Endothelial cell of umbilical vein (primary cell): ENCODE results near the gene NOX1. TPM values are rescaled to one million over a fixed set of nuclear protein-coding genes. Genes with fewer than 3 reads are reported as not detected.

Source experiments
- BruUV-seq: library from RNA; stranded (reverse); fragments of 400-500 nt; replicated peaks from 2 replicates; lab custom pipeline; 2021; lab: Mats Ljungman, UMichigan
- CTCF ChIA-PET: fragments of 300-600, 350-600 bp; sonication (Branson Sonifier 250); formaldehyde crosslinking; loops from one replicate; lab custom pipeline; 2021; ENCODE audit warnings: antibody characterized with exemption, inconsistent platforms; lab: Charles Lee
- POLR2A ChIA-PET: fragments of 300-600, 350-600 bp; sonication (Branson Sonifier 250); formaldehyde crosslinking; loops from one replicate; lab custom pipeline; 2021; ENCODE audit warnings: antibody characterized with exemption, inconsistent platforms; lab: Charles Lee
- DNase-seq: peaks from one replicate; pipeline ENCODE4 v3.0.0-alpha.2; 2011; ENCODE audit warnings: low read depth, low spot score
- FAIRE-seq: peaks from 2 replicates; lab custom pipeline; 2011; peaks lifted over from hg19 to GRCh38; lab: Jason Lieb, UNC
- H2AFZ ChIP-seq: 2 replicates; pipeline ENCODE4 v1.6.0; 2012; ENCODE audit warnings: low read depth, low read length, control low read depth, inconsistent platforms
- H3K27ac ChIP-seq: 2 replicates; pipeline ENCODE4 v1.5.1; 2011; ENCODE audit warnings: low read depth, mild to moderate bottlenecking, control low read depth, low read length, moderate library complexity; ENCODE audit not compliant: insufficient read depth
- H3K27me3 ChIP-seq, 2 experiments: 2 replicates each; pipeline versions ENCODE4 v1.6.0 to v1.6.1; 2011; ENCODE audit warnings: low read length in 2 of 2, mixed read lengths in 1 of 2; ENCODE audit not compliant: control insufficient read depth in 2 of 2, insufficient read depth in 2 of 2
- H3K36me3 ChIP-seq, 2 experiments: 2 replicates in 1 of 2; 3 replicates in 1 of 2; pipeline ENCODE4 v1.5.1; 2011; ENCODE audit warnings: low read length in 2 of 2, mild to moderate bottlenecking in 1 of 2, moderate library complexity in 1 of 2; ENCODE audit not compliant: control insufficient read depth in 2 of 2, insufficient read depth in 2 of 2; ENCODE audit errors: extremely low read depth in 1 of 2
- H3K4me1 ChIP-seq: 3 replicates; pipeline ENCODE4 v1.5.1; 2011; ENCODE audit warnings: mild to moderate bottlenecking, low read length; ENCODE audit not compliant: control insufficient read depth, insufficient read depth; ENCODE audit errors: extremely low read depth
- H3K4me2 ChIP-seq: 2 replicates; pipeline ENCODE4 v1.6.1; 2011; ENCODE audit warnings: low read length, control low read depth, mixed read lengths; ENCODE audit not compliant: insufficient read depth
- H3K4me3 ChIP-seq, 3 experiments: fragments of 200-600 bp in 1 of 3; sonication (generic), shearing (Covaris generic) in 1 of 3; replicated peaks in 1 of 3; 2 replicates each; pipeline ENCODE4 v1.5.1; 2011 to 2016; ENCODE audit warnings: control low read depth in 3 of 3, low read length in 3 of 3, mild to moderate bottlenecking in 2 of 3, inconsistent platforms in 1 of 3, low read depth in 1 of 3, moderate library complexity in 1 of 3; ENCODE audit not compliant: insufficient read depth in 1 of 3
- H3K79me2 ChIP-seq: 2 replicates; pipeline ENCODE4 v1.6.0; 2012; ENCODE audit warnings: low read length, inconsistent platforms; ENCODE audit not compliant: control insufficient read depth, insufficient read depth
- H3K9ac ChIP-seq: replicated peaks from 2 replicates; pipeline ENCODE3; 2011; ENCODE audit warnings: low read length, control low read depth; ENCODE audit not compliant: insufficient read depth; ENCODE audit errors: extremely low read depth
- H3K9me1 ChIP-seq: replicated peaks from 3 replicates; pipeline ENCODE4 v1.6.0; 2011; ENCODE audit warnings: mild to moderate bottlenecking, low read length; ENCODE audit not compliant: control insufficient read depth, insufficient read depth; ENCODE audit errors: extremely low read depth
- H3K9me3 ChIP-seq: replicated peaks from 2 replicates; pipeline ENCODE4 v1.5.1; 2012; ENCODE audit warnings: low read length, inconsistent platforms; ENCODE audit not compliant: control insufficient read depth, insufficient read depth
- H4K20me1 ChIP-seq: replicated peaks from 2 replicates; pipeline ENCODE3; 2011; ENCODE audit warnings: mild to moderate bottlenecking, low read length; ENCODE audit not compliant: control insufficient read depth, insufficient read depth; ENCODE audit errors: extremely low read depth
- CTCF ChIP-seq, 2 donors: IDR thresholded peaks; 1 replicate in 1 of 2; 2 replicates in 1 of 2; pipeline ENCODE4 v1.5.1; 2011; ENCODE audit warnings: low read length in 2 of 2, mild to moderate bottlenecking in 2 of 2, moderate library complexity in 2 of 2, control low read depth in 1 of 2, inconsistent platforms in 1 of 2, low read depth in 1 of 2; ENCODE audit not compliant: insufficient read depth in 1 of 2; ENCODE audit errors: extremely low read depth in 1 of 2
- EZH2 ChIP-seq: IDR thresholded peaks from 2 replicates; pipeline ENCODE4 v1.6.1; 2012; ENCODE audit warnings: borderline replicate concordance, low read depth, mild to moderate bottlenecking, moderate library complexity, low read length, inconsistent platforms; ENCODE audit not compliant: severe bottlenecking
- FOS ChIP-seq: IDR thresholded peaks from 2 replicates; pipeline ENCODE4 v1.6.1; 2011; ENCODE audit warnings: mild to moderate bottlenecking, low read length, moderate library complexity, borderline replicate concordance; ENCODE audit not compliant: insufficient read depth
- GATA2 ChIP-seq: IDR thresholded peaks from 2 replicates; pipeline ENCODE4 v1.7.0; 2011; ENCODE audit warnings: low read depth, mild to moderate bottlenecking, moderate library complexity, mixed read lengths, low read length; ENCODE audit not compliant: insufficient read length, insufficient read depth
- JUN ChIP-seq: IDR thresholded peaks from 2 replicates; pipeline ENCODE4 v1.6.1; 2011; ENCODE audit warnings: borderline replicate concordance, low read depth; ENCODE audit not compliant: insufficient read length, insufficient read depth
- MAX ChIP-seq: IDR thresholded peaks from 2 replicates; pipeline ENCODE4 v1.6.1; 2011; ENCODE audit not compliant: insufficient read depth, insufficient read length
- MYC ChIP-seq: IDR thresholded peaks from one replicate; pipeline ENCODE4 v1.6.1; 2011; ENCODE audit warnings: mild to moderate bottlenecking, low read depth, low read length
- POLR2A ChIP-seq: IDR thresholded peaks from 2 replicates; pipeline ENCODE4 v1.6.1; 2012; ENCODE audit warnings: low read depth, mild to moderate bottlenecking, control low read depth, low read length
- POLR2AphosphoS5 ChIP-seq: IDR thresholded peaks from 2 replicates; pipeline ENCODE4 v1.6.1; 2012; ENCODE audit warnings: low read depth, mild to moderate bottlenecking, control low read depth, low read length, moderate library complexity; ENCODE audit not compliant: insufficient read depth
- dilution Hi-C: fragments of 300-500 bp; cut with MboI; formaldehyde crosslinking; loops from one replicate; pipeline ENCODE4 v1.15.0; 2019; ENCODE audit warnings: low sequenced_read_pairs; ENCODE audit not compliant: extremely low pct_ligation_motif_present
- intact Hi-C: fragments of 100-400 bp; cut with micrococcal nuclease; formaldehyde crosslinking; loops from one replicate; pipeline ENCODE4 v1.10.0; 2022
- polyA plus RNA-seq, 4 experiments: library from polyadenylated mRNA; depleted of rRNA in 3 of 4; stranded (reverse) in 3 of 4; unstranded in 1 of 4; fragments of >200 nt; gene quantifications; 2 replicates each; pipeline versions ENCODE4 v1.2.1 to v1.2.3, GENCODE V29; 2011 to 2012; ENCODE audit warnings: missing spikeins in 1 of 4
- total RNA-seq: library from RNA; stranded (reverse); gene quantifications from 2 replicates; pipeline ENCODE4 v1.2.3, GENCODE V29; 2021

Gene NOX1
- total and polyA plus RNA-seq, 2 donors (not counting 3 experiments of a cell fraction or from before 2014, with no cell fraction given): not detected

- no peak overlapping the region for H3K9ac ChIP-seq
- ChIA-PET CTCF (no interaction called here), POLR2A (no interaction called here)
- no peaks in the 10 kb centered on the region for H3K9me1 ChIP-seq
- H3K4me3 ChIP-seq: no peak overlapping the region
- no peaks in the 10 kb centered on the region for H3K27me3 ChIP-seq
- peaks cover 4 to 5% of the 10 kb centered on the region in 2 experiments for H3K36me3 ChIP-seq
- H3K4me2 ChIP-seq: no peak overlapping the region
- no peak overlapping the region for H2AFZ ChIP-seq
- dilution Hi-C loops: no loop called here
- DNase-seq (no peak), FAIRE-seq (no peak)
- intact Hi-C loops: no loop called here
- H3K27ac ChIP-seq: no peak overlapping the region
- no peaks in the 10 kb centered on the region for H3K9me3 ChIP-seq
- no peak for TF ChIP-seq EZH2
- no peak for TF ChIP-seq GATA2
- no peak for TF ChIP-seq FOS
- peaks cover 9% of the 10 kb centered on the region for H3K4me1 ChIP-seq
- no peaks in the 10 kb centered on the region for H3K79me2 ChIP-seq
- BruUV-seq: no TSS peak
- no peaks in the 10 kb centered on the region for H4K20me1 ChIP-seq
These were observed 42.8 kb downstream of the NOX1 start for GRCh38 chrX:100831219-100831946.

- H3K9ac ChIP-seq: no peak overlapping the region
- H3K36me3 ChIP-seq: peaks cover 4 to 5% of the 10 kb centered on the region in 2 experiments
- no peaks in the 10 kb centered on the region for H3K9me1 ChIP-seq
- H3K4me1 ChIP-seq: peaks cover 9% of the 10 kb centered on the region
- intact Hi-C loops (no loop called here), dilution Hi-C loops (no loop called here)
- FAIRE-seq (no peak), DNase-seq (no peak)
- BruUV-seq: no TSS peak
- no peaks in the 10 kb centered on the region for H3K79me2 ChIP-seq
- no peaks in the 10 kb centered on the region for H3K9me3 ChIP-seq
- H3K4me2 ChIP-seq: no peak overlapping the region
- H3K27me3 ChIP-seq: no peaks in the 10 kb centered on the region
- H3K4me3 ChIP-seq: no peak overlapping the region
- H2AFZ ChIP-seq: no peak overlapping the region
- H3K27ac ChIP-seq: no peak overlapping the region
- POLR2A ChIA-PET: no interaction called here
- H4K20me1 ChIP-seq: no peaks in the 10 kb centered on the region
- no peak for TF ChIP-seq CTCF (IDR thresholded peaks at IDR 0.05; ENCODE audit: extremely low read depth in 1 of 2, insufficient read depth in 1 of 2, low read depth in 1 of 2, low read length in 2 of 2)
- no peak for TF ChIP-seq GATA2
- no peak for TF ChIP-seq POLR2AphosphoS5
- TF ChIP-seq MYC: no peak
- no peak for TF ChIP-seq EZH2
- no peak for TF ChIP-seq JUN
- no peak for TF ChIP-seq MAX
- TF ChIP-seq FOS: no peak
- TF ChIP-seq POLR2A: no peak
- CTCF ChIA-PET: no interaction called here
These were observed 43.6 kb downstream of the NOX1 start for GRCh38 chrX:100830547-100830946.
